ENCODE measurements around the gene CACNB4.
A peak's percentile ranks its signal among the peaks of the same experiment; 100 is the strongest.
"Not testable (repeated sequence)": the region's sequence is repeated elsewhere in the genome, so short reads cannot be mapped to it uniquely, and the experiment has no call there.

The CACNB4 gene

GRCh38 chr2:152016181-152017120, 82.4 kb downstream of the CACNB4 start:
- no peak for DNase-seq

GRCh38 chr2:152015552-152015951, 83.3 kb downstream of the CACNB4 start:
- no peak for DNase-seq

DNA sequence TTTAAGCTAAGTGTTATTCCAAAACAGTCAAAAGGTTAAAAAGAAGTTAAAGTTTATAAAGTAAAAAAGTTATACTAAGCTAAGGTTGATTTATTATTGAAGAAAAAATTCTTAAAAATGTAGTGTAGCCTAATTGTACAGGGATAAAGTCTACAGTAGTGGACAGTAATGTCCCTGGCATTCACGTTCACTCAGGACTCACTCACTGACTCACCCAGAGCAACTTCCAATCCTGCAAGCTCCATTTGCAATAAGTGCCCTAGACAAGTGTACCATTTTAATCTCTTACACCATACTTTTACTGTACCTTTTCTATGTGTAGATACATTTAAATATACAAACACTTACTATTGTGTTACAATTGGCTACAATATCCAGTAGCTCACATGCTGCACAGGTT, 86.1 kb downstream of the CACNB4 start:
- DNase-seq, result no peak

- no peak for DNase-seq
Measured at GRCh38 chr2:152011724-152012123, 87.1 kb downstream of the CACNB4 start.

DNA sequence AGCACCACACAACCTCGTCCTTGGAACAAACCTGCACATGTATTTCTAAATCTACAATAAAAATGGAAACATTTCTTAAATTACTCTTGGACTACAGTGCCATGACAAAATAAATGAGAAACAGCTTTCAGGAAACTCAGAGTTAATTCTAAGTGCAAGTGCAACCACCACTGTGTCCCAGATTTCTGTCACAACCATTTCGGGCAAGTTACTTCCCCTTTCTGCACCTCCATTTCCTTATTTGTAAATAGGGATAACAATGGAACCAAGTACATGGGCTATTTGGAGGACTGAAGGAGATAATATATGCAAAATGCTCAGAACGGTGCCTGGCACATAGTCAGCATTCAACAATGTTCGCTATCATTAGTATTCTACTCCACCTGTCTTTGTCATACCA, 93.2 kb downstream of the CACNB4 start:
- DNase-seq, result no peak

DNA sequence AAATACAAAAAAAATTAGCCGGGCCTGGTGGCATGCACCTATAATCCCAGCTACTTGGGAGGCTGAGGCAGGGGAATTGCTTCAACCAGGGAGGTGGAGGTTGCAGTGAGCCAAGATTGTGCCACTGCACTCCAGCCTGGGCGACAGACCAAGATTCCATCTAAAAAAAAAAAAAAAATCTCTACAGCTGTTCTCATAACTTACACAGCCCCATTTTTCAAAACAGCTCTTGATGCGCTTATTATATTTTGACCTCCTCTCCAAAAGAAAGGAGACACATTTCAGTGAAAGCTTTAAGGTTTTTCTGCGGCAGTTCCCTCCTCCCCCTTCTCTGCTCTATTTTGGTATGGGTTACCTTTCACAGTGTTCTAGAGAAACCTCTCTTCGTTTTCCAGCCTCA, 95.6 kb downstream of the CACNB4 start:
- DNase-seq, result not testable (repeated sequence)

- DNase-seq, result peak; percentile 43
Measured at GRCh38 chr2:151999053-151999452, 99.8 kb downstream of the CACNB4 start.

DNA sequence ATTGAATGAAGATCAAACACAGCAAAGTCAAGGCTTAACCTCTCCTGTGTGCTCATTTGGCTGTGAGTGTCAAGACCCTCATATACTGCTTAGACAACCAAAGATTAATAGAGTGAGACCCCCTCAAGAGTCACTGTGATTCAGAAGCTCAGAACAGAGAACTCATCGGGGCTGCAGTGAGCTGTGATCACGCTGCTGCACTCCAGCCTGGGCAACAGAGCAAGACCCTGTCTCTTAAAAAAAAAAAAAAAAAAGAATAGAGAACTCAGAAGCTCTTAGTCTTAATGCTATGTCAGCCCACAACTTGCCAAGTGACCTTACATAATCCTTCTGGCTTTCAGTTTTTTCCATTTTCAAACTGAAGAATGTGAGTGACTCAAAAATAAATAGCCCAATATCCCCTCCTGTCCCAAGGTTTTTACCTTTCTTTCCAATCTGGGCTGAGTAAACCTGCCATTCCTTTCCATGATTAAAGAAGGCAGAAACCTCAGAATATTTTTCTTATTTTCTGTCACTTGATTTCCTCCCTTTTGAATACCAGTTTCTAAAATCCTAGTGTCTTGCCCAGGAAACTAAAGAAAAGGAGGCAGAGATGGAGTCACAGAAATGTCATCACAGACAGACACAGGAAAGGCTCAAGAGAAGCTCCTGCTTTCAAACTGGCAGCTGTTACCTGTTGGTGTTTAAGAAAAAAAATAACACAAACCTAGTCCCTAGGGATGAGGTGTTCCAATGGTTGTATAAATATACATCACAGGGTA, 102.4 kb downstream of the CACNB4 start:
- DNase-seq, result no peak

GRCh38 chr2:151995161-151995557, 103.7 kb downstream of the CACNB4 start:
- DNase-seq, result no peak

DNA sequence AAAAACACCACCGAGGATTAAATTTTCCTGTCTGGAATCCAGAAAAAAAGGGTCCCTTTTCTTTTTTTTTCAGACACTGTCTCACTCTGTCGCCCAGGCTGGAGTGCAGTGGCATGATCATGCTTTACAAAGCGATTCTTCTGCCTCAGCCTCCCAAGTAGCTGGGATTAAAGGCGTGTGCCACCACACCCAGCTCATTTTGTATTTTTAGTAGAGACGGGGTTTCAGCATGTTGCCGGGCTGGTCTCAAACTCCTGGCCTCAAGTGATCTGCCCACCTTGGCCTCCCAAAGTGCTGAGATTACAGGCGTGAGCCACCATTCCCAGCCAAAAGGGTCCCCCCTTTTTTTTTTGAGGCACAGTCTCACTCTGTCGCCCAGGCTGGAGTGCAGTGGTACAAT, 104.7 kb downstream of the CACNB4 start:
- DNase-seq, result not testable (repeated sequence)

GRCh38 chr2:151991010-151991409, 107.8 kb downstream of the CACNB4 start:
- DNase-seq, result no peak

DNA sequence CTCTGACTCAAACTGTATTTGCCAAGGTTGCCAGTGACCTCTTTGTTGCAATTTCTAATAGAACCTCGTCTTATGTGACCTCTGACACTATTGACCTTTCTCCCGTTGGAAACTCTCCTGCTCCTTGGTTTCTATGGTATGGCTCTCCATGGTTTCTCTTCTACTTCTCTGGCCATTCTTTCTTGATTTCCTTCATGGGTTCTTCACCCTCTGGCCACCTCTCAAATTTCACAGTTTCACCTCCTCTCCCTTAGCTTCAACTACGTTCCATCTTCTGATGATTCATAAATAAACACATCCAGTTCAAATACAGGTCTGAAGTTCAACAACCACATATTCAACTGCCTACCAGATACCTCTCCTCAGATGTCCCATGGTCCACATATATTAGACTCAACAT, 109.5 kb downstream of the CACNB4 start:
- DNase-seq, result no peak

DNA sequence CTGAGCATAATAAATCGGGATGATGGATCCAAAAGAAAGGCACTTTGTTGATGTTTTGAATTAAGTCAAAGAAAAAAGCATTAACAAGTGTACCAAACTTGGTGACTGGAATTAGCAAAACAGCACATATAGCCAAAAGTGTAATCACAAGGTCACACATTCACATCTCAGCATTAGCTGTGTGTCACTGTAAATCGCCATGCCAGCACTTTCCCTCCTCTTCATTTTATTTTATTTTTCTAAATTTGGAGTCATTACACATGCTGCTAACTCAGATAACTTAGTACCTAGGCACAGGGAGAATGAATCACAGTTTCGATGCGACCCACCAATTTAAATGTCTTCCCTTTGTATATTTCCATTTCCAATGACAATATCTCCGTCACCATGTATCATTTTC, 111.4 kb downstream of the CACNB4 start:
- DNase-seq, result no peak

- DNase-seq, result no peak
Measured at GRCh38 chr2:151984424-151985083, 114.3 kb downstream of the CACNB4 start.

DNA sequence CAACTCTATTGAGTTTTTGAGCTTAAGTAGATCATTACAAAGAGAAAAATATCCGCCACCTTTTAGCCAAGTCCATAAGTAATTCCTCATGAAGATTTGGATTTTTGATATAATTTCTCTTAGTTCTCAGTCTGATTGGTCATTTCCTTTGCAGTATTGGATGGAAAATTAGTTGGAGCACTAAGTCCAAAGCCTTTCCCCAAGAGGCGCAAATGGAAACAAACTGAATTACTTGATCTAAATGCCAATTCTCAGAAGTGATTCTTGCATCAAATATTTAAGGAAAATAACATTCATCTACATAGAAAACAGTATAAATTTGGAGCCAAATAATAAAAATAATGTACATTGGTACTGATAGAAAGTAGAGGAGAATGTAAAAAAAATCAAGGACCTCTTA, 115.6 kb downstream of the CACNB4 start:
- DNase-seq, result no peak

GRCh38 chr2:151981886-151982285, 117.0 kb downstream of the CACNB4 start:
- DNase-seq, result no peak

DNA sequence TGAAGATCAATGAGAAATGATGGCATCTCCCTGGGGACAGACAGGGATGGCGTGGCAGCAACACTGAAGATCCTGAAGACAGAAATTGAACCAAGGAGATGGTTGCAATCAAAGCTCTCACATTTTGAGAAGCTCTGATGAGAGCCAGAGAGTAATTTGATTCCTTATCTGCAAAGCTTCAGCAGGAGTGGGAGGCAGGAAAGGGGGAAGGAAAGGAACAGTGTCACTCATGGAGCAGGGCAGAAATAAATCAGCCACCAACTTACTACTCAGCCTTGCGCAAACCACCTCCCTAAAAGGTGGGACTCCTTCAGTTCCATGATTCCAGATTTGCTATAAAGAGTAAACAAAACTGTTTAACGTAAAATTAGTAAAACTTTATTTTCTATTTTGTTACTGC, 119.2 kb downstream of the CACNB4 start:
- DNase-seq, result no peak

- DNase-seq, result no peak
Measured at GRCh38 chr2:151978709-151979108, 120.1 kb downstream of the CACNB4 start.

GRCh38 chr2:151977631-151978030, 121.2 kb downstream of the CACNB4 start:
- DNase-seq, result no peak

GRCh38 chr2:151976945-151977353, 121.9 kb downstream of the CACNB4 start:
- DNase-seq, result no peak

- DNase-seq, result no peak
Measured at GRCh38 chr2:151975460-151976414, 123.1 kb downstream of the CACNB4 start.

DNA sequence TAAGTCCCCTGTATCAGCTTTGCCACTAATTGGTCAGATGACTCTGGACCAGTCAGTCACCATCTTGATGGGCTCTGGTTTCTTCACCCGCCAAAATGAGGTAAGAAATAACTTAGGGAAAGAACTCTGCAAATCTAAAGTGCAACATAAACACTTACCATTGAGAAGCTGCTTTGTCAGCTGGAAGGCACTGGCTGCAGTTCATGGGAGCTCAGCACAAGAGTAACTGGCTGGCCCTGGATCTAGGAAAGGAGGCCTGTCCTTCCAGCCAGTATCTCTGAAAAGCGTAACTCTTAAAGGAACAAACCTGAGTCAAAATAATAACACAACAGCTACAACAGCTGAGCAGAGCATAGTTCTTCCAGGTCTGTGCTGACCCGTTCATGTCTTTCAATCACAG, 123.9 kb downstream of the CACNB4 start:
- no peak for DNase-seq

DNA sequence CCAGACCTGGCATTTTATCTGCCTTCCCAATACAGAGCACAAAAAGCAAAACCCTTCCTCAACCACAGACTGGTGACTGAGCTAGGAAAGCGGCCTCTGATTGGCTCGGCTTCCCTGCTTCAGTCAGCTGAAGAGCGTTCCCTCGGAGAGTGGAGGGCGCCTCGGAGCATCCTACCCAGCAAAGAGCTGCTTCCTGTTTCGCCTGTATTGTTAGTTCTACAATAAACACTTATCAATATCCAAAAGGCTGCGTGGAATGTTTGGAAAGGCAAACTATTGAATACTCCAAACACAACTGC, 125.0 kb downstream of the CACNB4 start:
- DNase-seq, result no peak

All from CD4-positive, alpha-beta T cell treated with Interleukin-21 for 1 hour (primary cell).